HCT116 (cell line): ENCODE measurements around the gene ADCK1. TPM values are rescaled to one million over a fixed set of nuclear protein-coding genes. Genes with fewer than 3 reads are reported as not detected.

Experiments used
- ATAC-seq: fragments of 200-7000 bp; cut with Tn5 transposase; 2 replicates; pipeline ENCODE4 v1.9.1; 2020; ENCODE audit warnings: mild to moderate bottlenecking, moderate library complexity
- BruUV-seq: library from RNA; stranded (reverse); fragments of 400-500 nt; replicated peaks from 2 replicates; lab custom pipeline; 2021; lab: Mats Ljungman, UMichigan
- CTCF ChIA-PET: fragments of 300-600 bp; sonication (Branson Sonifier 250); formaldehyde crosslinking; loops from one replicate; lab custom pipeline; 2021; ENCODE audit warnings: antibody characterized with exemption; lab: Charles Lee
- POLR2A ChIA-PET: fragments of 300-600, 350-600 bp; sonication (Branson Sonifier 250); formaldehyde crosslinking; loops from one replicate; lab custom pipeline; 2021; ENCODE audit warnings: antibody characterized with exemption; lab: Charles Lee
- RAD21 ChIA-PET, 2 experiments: fragments of 300-600 bp; sonication (Branson Sonifier 250); formaldehyde crosslinking; loops; one replicate each; lab custom pipeline; 2023; ENCODE audit warnings: low total read pairs in 2 of 2; ENCODE audit not compliant: uncharacterized antibody in 2 of 2, unreplicated experiment in 2 of 2, low non-redundant PET in 1 of 2; lab: Charles Lee
- DNase-seq: peaks from one replicate; pipeline ENCODE4 v3.0.0-alpha.2; 2010; ENCODE audit warnings: low read depth, low spot score
- H2AFZ ChIP-seq: fragments of 200-600 bp; shearing (Covaris generic), sonication (generic); 2 replicates; pipeline ENCODE4 v1.6.1; 2017; ENCODE audit warnings: low read depth, mixed run types, mixed read lengths, antibody characterized with exemption, low read length; ENCODE audit not compliant: poor library complexity, severe bottlenecking
- H3K27ac ChIP-seq: 2 replicates; pipeline ENCODE4 v1.5.1; 2012; ENCODE audit warnings: low read depth, low read length
- H3K27me3 ChIP-seq: fragments of 200-600 bp; sonication (generic); 2 replicates; pipeline ENCODE4 v1.6.1; 2016; ENCODE audit warnings: mixed run types, low read length, mixed read lengths; ENCODE audit not compliant: insufficient read depth
- H3K36me3 ChIP-seq, 2 experiments: fragments of 200-500 bp in 1 of 2; fragments of 200-600 bp in 1 of 2; sonication (Bioruptor generic) in 1 of 2; sonication (generic) in 1 of 2; 2 replicates each; pipeline versions ENCODE4 v1.5.1 to v1.6.1; 2014 to 2016; ENCODE audit warnings: low read length in 2 of 2, inconsistent platforms in 1 of 2, mixed read lengths in 1 of 2, mixed run types in 1 of 2; ENCODE audit not compliant: insufficient read depth in 2 of 2, control insufficient read depth in 1 of 2
- H3K4me1 ChIP-seq, 2 experiments: fragments of 200-600 bp in 1 of 2; sonication (generic) in 1 of 2; 2 replicates each; pipeline versions ENCODE4 v1.5.1 to v1.6.1; 2012 to 2017; ENCODE audit warnings: low read length in 2 of 2, inconsistent platforms in 1 of 2, mild to moderate bottlenecking in 1 of 2, mixed read lengths in 1 of 2, mixed run types in 1 of 2, moderate library complexity in 1 of 2; ENCODE audit not compliant: insufficient read depth in 2 of 2, control insufficient read depth in 1 of 2
- H3K4me2 ChIP-seq: fragments of 200-600 bp; sonication (generic); 2 replicates; pipeline ENCODE4 v1.6.1; 2017; ENCODE audit warnings: mixed run types, low read length, mixed read lengths
- H3K4me3 ChIP-seq, 2 experiments: fragments of 200-600 bp in 1 of 2; sonication (generic) in 1 of 2; replicated peaks in 1 of 2; 2 replicates each; pipeline ENCODE4 v1.5.1; 2011 to 2016; ENCODE audit warnings: low read length in 2 of 2, control low read depth in 1 of 2, low read depth in 1 of 2, mild to moderate bottlenecking in 1 of 2, mixed read lengths in 1 of 2, mixed run types in 1 of 2
- H3K79me2 ChIP-seq: fragments of 200-600 bp; sonication (generic); 2 replicates; pipeline ENCODE4 v1.6.1; 2017; ENCODE audit warnings: mild to moderate bottlenecking, mixed run types, low read length, moderate library complexity, mixed read lengths; ENCODE audit not compliant: insufficient read depth
- H3K9ac ChIP-seq: fragments of 200-600 bp; sonication (generic); 2 replicates; pipeline ENCODE4 v1.6.1; 2016; ENCODE audit warnings: low read length, mixed read lengths
- H3K9me2 ChIP-seq: fragments of 200-600 bp; sonication (generic), shearing (Covaris generic); 2 replicates; pipeline ENCODE4 v1.6.1; 2017; ENCODE audit warnings: mixed run types, mild to moderate bottlenecking, moderate library complexity; ENCODE audit not compliant: insufficient read depth
- H3K9me3 ChIP-seq, 2 experiments: fragments of 200-500 bp in 1 of 2; fragments of 200-600 bp in 1 of 2; sonication (Bioruptor generic) in 1 of 2; sonication (generic) in 1 of 2; 2 replicates each; pipeline ENCODE4 v1.6.1; 2014 to 2017; ENCODE audit warnings: low read length in 2 of 2, mixed read lengths in 2 of 2, inconsistent platforms in 1 of 2, low read depth in 1 of 2, mild to moderate bottlenecking in 1 of 2, mixed run types in 1 of 2, moderate library complexity in 1 of 2; ENCODE audit not compliant: control insufficient read depth in 1 of 2, insufficient read depth in 1 of 2
- H4K20me1 ChIP-seq: fragments of 200-600 bp; sonication (generic), shearing (Covaris generic); 2 replicates; pipeline ENCODE4 v1.6.1; 2017; ENCODE audit warnings: mixed run types, mild to moderate bottlenecking, moderate library complexity; ENCODE audit not compliant: insufficient read depth
- ATF3 ChIP-seq: IDR thresholded peaks from 2 replicates; pipeline ENCODE4 v1.6.1; 2012
- CBX3 ChIP-seq: IDR thresholded peaks from 2 replicates; pipeline ENCODE4 v1.6.1; 2012; ENCODE audit warnings: low read depth
- CEBPB ChIP-seq: IDR thresholded peaks from 2 replicates; pipeline ENCODE4 v1.6.1; 2012; ENCODE audit warnings: low read depth
- CTCF ChIP-seq, 3 experiments: fragments of 200-600 bp in 1 of 3; sonication (generic) in 1 of 3; IDR thresholded peaks in 2 of 3; conservative IDR thresholded peaks in 1 of 3; 2 replicates each; pipeline ENCODE4 v1.5.1; 2012 to 2017; ENCODE audit warnings: low read depth in 2 of 3, low read length in 2 of 3, antibody characterized with exemption in 1 of 3, borderline replicate concordance in 1 of 3, control low read depth in 1 of 3, mild to moderate bottlenecking in 1 of 3, mixed read lengths in 1 of 3, mixed run types in 1 of 3, moderate library complexity in 1 of 3; ENCODE audit not compliant: insufficient read depth in 1 of 3
- EGR1 ChIP-seq: IDR thresholded peaks from 2 replicates; pipeline ENCODE4 v1.6.1; 2012; ENCODE audit warnings: low read depth
- EZH2 ChIP-seq: fragments of 200-600 bp; sonication (generic); IDR thresholded peaks from 2 replicates; pipeline ENCODE4 v1.6.1; 2017; ENCODE audit warnings: antibody characterized with exemption, mixed run types
- EZH2phosphoT487 ChIP-seq: fragments of 200-600 bp; IDR thresholded peaks from 2 replicates; pipeline ENCODE4 v1.6.1; 2018; ENCODE audit warnings: antibody characterized with exemption, borderline replicate concordance
- FOSL1 ChIP-seq: IDR thresholded peaks from 2 replicates; pipeline ENCODE4 v1.6.1; 2012; ENCODE audit warnings: low read depth
- MAX ChIP-seq: IDR thresholded peaks from 2 replicates; pipeline ENCODE4 v1.6.1; 2012
- POLR2A ChIP-seq: IDR thresholded peaks from 2 replicates; pipeline ENCODE4 v1.7.0; 2011; ENCODE audit warnings: borderline replicate concordance; ENCODE audit not compliant: insufficient read depth, insufficient read length; ENCODE audit errors: extremely low read depth
- POLR2AphosphoS5 ChIP-seq: IDR thresholded peaks from 2 replicates; pipeline ENCODE4 v1.6.1; 2011; ENCODE audit warnings: mild to moderate bottlenecking, low read depth, low read length, moderate library complexity
- RAD21 ChIP-seq: IDR thresholded peaks from 2 replicates; pipeline ENCODE4 v1.6.1; 2012; ENCODE audit warnings: low read depth, mild to moderate bottlenecking
- REST ChIP-seq: IDR thresholded peaks from 2 replicates; pipeline ENCODE4 v1.6.1; 2012; ENCODE audit warnings: low read depth
- SIN3A ChIP-seq: IDR thresholded peaks from 2 replicates; pipeline ENCODE4 v1.6.1; 2012; ENCODE audit warnings: low read depth
- SRF ChIP-seq: IDR thresholded peaks from 2 replicates; pipeline ENCODE4 v1.6.1; 2012; ENCODE audit warnings: low read depth
- TCF7L2 ChIP-seq: IDR thresholded peaks from 2 replicates; pipeline ENCODE4 v1.7.0; 2011; ENCODE audit warnings: borderline replicate concordance, inconsistent platforms; ENCODE audit not compliant: insufficient read depth, insufficient read length; ENCODE audit errors: extremely low read depth
- YY1 ChIP-seq: IDR thresholded peaks from 2 replicates; pipeline ENCODE4 v1.6.1; 2011; ENCODE audit warnings: low read length, low read depth, moderate library complexity, mild to moderate bottlenecking; ENCODE audit not compliant: insufficient replicate concordance; ENCODE audit errors: extremely low read depth
- ZBTB33 ChIP-seq: IDR thresholded peaks from 2 replicates; pipeline ENCODE4 v1.6.1; 2011; ENCODE audit warnings: mild to moderate bottlenecking, low read length, moderate library complexity; ENCODE audit not compliant: insufficient replicate concordance; ENCODE audit errors: extremely low read depth
- ZNF274 ChIP-seq: fragments of 200-500 bp; sonication (Bioruptor generic); IDR thresholded peaks from 2 replicates; pipeline ENCODE4 v1.6.1; 2014; ENCODE audit warnings: mild to moderate bottlenecking, low read depth, low read length, inconsistent platforms
- intact Hi-C: fragments of 100-400 bp; cut with micrococcal nuclease; formaldehyde crosslinking; loops from 2 replicates; pipeline ENCODE4 v1.10.0; 2022
- total RNA-seq: library from RNA; stranded (reverse); gene quantifications from one replicate; pipeline ENCODE4 v1.2.1, GENCODE V29; 2021; ENCODE audit not compliant: unreplicated experiment

The ADCK1 gene
- total RNA-seq, 1 experiment from 2014 or later = 6.0 TPM

GRCh38 chr14:77763316-77763715, 36.6 kb upstream of the ADCK1 start:
- ATAC-seq = no peak
- no peak overlapping the region for H3K4me3 ChIP-seq
- H3K27me3 ChIP-seq = no peaks in the 10 kb centered on the region
- POLR2A ChIA-PET = no interaction called here
- no peak overlapping the region for H2AFZ ChIP-seq
- no peaks in the 10 kb centered on the region for H3K9me2 ChIP-seq
- no peak overlapping the region for H3K9ac ChIP-seq
- BruUV-seq = no TSS peak
- H3K9me3 ChIP-seq = no peaks in the 10 kb centered on the region
- intact Hi-C loops = no loop called here
- 0 out of 4 replicates have a peak, but pooled peaks cover 0 to 6% of the 10 kb centered on the region in 2 experiments for H3K36me3 ChIP-seq
- no peaks in the 10 kb centered on the region for H4K20me1 ChIP-seq
- TF ChIP-seq EGR1 (no peak), ATF3 (no peak), POLR2A (no peak), ZNF274 (no peak), SRF (no peak), TCF7L2 (no peak), RAD21 (no peak), YY1 (no peak), MAX (no peak), POLR2AphosphoS5 (no peak), CTCF (IDR thresholded peaks at IDR 0.05 in 2 of 3, conservative IDR thresholded peaks at IDR 0.05 in 1 of 3; ENCODE audit: borderline replicate concordance in 1 of 3, insufficient read depth in 1 of 3, low read depth in 2 of 3, low read length in 2 of 3) (no peak), REST (no peak), ZBTB33 (no peak), CEBPB (no peak), EZH2phosphoT487 (no peak), SIN3A (no peak), CBX3 (no peak), FOSL1 (no peak), EZH2 (no peak)
- H3K4me2 ChIP-seq = no peak overlapping the region
- H3K4me1 ChIP-seq = peaks cover 0 to 15% of the 10 kb centered on the region in 2 experiments; a peak in 3 of 4 replicates
- no peak overlapping the region for H3K27ac ChIP-seq
- CTCF ChIA-PET = interaction anchor here (0.6 kb wide), 1 partner anchor 1009 kb away, joined by 3 read pairs; no protein-coding TSS in a partner anchor
- peaks cover 26% of the 10 kb centered on the region for H3K79me2 ChIP-seq
- DNase-seq = no peak
- RAD21 ChIA-PET = no interaction called here
